ENCODE measurements around the gene SPINK6.

- TF ChIP-seq CTCF (IDR thresholded peaks at IDR 0.05) (no peak), POLR2A (IDR thresholded peaks at IDR 0.05) (no peak)
Observed at GRCh38 chr5:148255456-148255855, 52.6 kb downstream of the SPINK6 start.
